ENCODE data around the gene FOXO3.

DNA sequence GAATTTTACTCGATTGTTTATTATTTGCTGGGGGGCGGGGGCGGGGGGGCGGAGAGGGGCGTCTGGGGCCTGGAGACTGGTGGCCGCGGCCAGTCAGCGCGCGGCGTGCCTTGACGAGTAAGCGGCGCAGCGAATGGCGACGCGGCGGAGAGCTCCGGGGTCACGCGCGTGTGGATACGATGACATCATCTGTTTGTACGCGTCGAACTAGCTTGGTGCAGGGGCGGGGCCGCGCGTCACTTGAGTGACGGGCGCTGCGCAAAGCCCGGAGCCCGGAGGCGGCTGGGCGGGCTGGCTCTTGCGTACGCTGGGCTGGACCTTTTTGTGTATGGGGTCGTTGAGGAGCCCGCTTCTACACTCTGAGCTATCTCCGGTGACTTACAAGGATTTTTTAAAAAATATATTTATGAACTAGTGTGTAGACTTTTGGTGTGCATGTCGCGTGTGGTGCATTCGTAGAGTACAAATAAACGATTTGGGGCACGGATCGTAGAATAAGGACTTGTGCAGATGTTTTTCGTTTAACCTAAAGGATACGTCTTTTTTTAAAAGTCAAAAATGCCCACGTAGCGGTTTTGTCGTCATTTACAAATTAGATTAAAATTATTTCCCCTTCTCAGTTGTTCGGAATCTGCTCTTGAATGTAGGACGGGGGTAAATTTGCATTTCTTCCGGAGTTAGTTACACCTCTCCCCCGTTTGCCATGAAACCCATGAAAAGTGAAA lies 2.2 kb upstream of the FOXO3 start:
- TF ChIP-seq, protein P1, sequence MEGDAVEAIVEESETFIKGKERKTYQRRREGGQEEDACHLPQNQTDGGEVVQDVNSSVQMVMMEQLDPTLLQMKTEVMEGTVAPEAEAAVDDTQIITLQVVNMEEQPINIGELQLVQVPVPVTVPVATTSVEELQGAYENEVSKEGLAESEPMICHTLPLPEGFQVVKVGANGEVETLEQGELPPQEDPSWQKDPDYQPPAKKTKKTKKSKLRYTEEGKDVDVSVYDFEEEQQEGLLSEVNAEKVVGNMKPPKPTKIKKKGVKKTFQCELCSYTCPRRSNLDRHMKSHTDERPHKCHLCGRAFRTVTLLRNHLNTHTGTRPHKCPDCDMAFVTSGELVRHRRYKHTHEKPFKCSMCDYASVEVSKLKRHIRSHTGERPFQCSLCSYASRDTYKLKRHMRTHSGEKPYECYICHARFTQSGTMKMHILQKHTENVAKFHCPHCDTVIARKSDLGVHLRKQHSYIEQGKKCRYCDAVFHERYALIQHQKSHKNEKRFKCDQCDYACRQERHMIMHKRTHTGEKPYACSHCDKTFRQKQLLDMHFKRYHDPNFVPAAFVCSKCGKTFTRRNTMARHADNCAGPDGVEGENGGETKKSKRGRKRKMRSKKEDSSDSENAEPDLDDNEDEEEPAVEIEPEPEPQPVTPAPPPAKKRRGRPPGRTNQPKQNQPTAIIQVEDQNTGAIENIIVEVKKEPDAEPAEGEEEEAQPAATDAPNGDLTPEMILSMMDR (IDR thresholded peaks at IDR 0.05; ENCODE audit: low read depth, low read length) = no peak
- no peak for TF ChIP-seq EZH2phosphoT487 (IDR thresholded peaks at IDR 0.05; ENCODE audit: low read depth)

Data from OCI-LY3 (cell line).